K562 (cell line): ENCODE results near the gene ZNF652. TPM values are rescaled to one million over a fixed set of nuclear protein-coding genes. Genes with fewer than 3 reads are reported as not detected.

Source experiments
- CBX2 ChIP-seq: fragments of 200-600 bp; sonication (generic); IDR thresholded peaks from one replicate; pipeline ENCODE4 v1.6.1; 2012; ENCODE audit warnings: mild to moderate bottlenecking, low read length, inconsistent platforms; ENCODE audit not compliant: insufficient read depth, poor library complexity, severe bottlenecking
- CREB3 ChIP-seq: fragments of 450-650 bp; conservative IDR thresholded peaks from 2 replicates; pipeline ENCODE4 v1.6.1; 2016; ENCODE audit warnings: missing genetic modification characterization, low read depth, mild to moderate bottlenecking, missing compliant biosample characterization, moderate library complexity
- CREM ChIP-seq: IDR thresholded peaks from 2 replicates; pipeline ENCODE4 v1.6.1; 2014; ENCODE audit warnings: antibody characterized with exemption, low read depth
- ELK1 ChIP-seq: sonication (generic); formaldehyde crosslinking; IDR thresholded peaks from 2 replicates; pipeline ENCODE4 v1.8.1; 2022; ENCODE audit warnings: missing genetic modification reagents
- FOXK1 ChIP-seq: sonication (generic); formaldehyde crosslinking; IDR thresholded peaks from 2 replicates; pipeline ENCODE4 v1.8.0; 2022; ENCODE audit warnings: missing genetic modification reagents, mild to moderate bottlenecking, borderline replicate concordance
- JUND ChIP-seq, 2 experiments: IDR thresholded peaks; 2 replicates in 1 of 2; 3 replicates in 1 of 2; pipeline ENCODE4 v1.6.1; 2011; ENCODE audit warnings: borderline replicate concordance in 2 of 2, low read depth in 2 of 2, low read length in 2 of 2, improper control_type of control experiment in 1 of 2, missing biosample characterization in 1 of 2, missing genetic modification characterization in 1 of 2, missing genetic modification reagents in 1 of 2
- POLR3A ChIP-seq: IDR thresholded peaks from 2 replicates; pipeline ENCODE4 v1.6.1; 2011; ENCODE audit warnings: borderline replicate concordance, mild to moderate bottlenecking, moderate library complexity; ENCODE audit not compliant: insufficient read length, insufficient read depth; ENCODE audit errors: extremely low read depth
- RBBP5 ChIP-seq: fragments of 200-600 bp; sonication (generic); IDR thresholded peaks from 2 replicates; pipeline ENCODE4 v1.6.1; 2012; ENCODE audit warnings: borderline replicate concordance, mild to moderate bottlenecking, low read length, control low read depth, inconsistent platforms; ENCODE audit not compliant: insufficient read depth, poor library complexity, severe bottlenecking
- SMARCE1 ChIP-seq: fragments of 450-650 bp; IDR thresholded peaks from 2 replicates; pipeline ENCODE4 v1.7.1; 2016; ENCODE audit warnings: mild to moderate bottlenecking
- TRIM25 ChIP-seq: fragments of 450-650 bp; IDR thresholded peaks from 2 replicates; pipeline ENCODE4 v1.7.0; 2016; ENCODE audit warnings: borderline replicate concordance
- ZBTB33 ChIP-seq: sonication (generic); formaldehyde crosslinking; IDR thresholded peaks from 2 replicates; pipeline ENCODE4 v1.8.1; 2023; ENCODE audit warnings: mild to moderate bottlenecking, missing genetic modification reagents
- ZNF143 ChIP-seq: sonication (generic); formaldehyde crosslinking; IDR thresholded peaks from 2 replicates; pipeline ENCODE4 v1.9.0; 2022; ENCODE audit warnings: mild to moderate bottlenecking, missing genetic modification reagents
- ZNF175 ChIP-seq: fragments of 200-800 bp; sonication (Bioruptor generic); IDR thresholded peaks from 2 replicates; pipeline ENCODE4 v1.6.1; 2016; ENCODE audit warnings: low read depth, mild to moderate bottlenecking, missing genetic modification characterization, missing compliant biosample characterization
- ZNF282 ChIP-seq: sonication (generic); formaldehyde crosslinking; IDR thresholded peaks from 2 replicates; pipeline ENCODE4 v1.8.1; 2023; ENCODE audit warnings: missing genetic modification reagents
- ZNF384 ChIP-seq: IDR thresholded peaks from 2 replicates; pipeline ENCODE4 v1.6.1; 2012; ENCODE audit warnings: low read depth, low read length, improper control_type of control experiment
- polyA plus RNA-seq, 8 experiments: library from polyadenylated mRNA; depleted of rRNA in 4 of 8; stranded (reverse) in 5 of 8; unstranded in 3 of 8; fragments of >200 nt; fragmentation: Nextera tagmentation in 2 of 8; fragmentation: Illumina TruSeq in 1 of 8; extraction: Ambion mirVana in 2 of 8; extraction: Trizol in 1 of 8; gene quantifications; 2 replicates each; pipeline versions ENCODE4 v1.2.1 to v1.2.3, GENCODE V29; 2011 to 2014; ENCODE audit warnings: inconsistent platforms in 1 of 8, missing spikeins in 1 of 8
- total RNA-seq, 7 experiments: library from RNA; depleted of rRNA in 6 of 7; stranded (reverse); fragments of >200 nt in 6 of 7; fragmentation: Illumina TruSeq in 2 of 7; extraction: Trizol in 2 of 7; gene quantifications; 2 replicates each; pipeline versions ENCODE4 v1.2.1 to v1.2.3, GENCODE V29; 2011 to 2021; ENCODE audit warnings: low replicate concordance in 1 of 7
- TF ChIP-seq, protein P1 (sequence below): fragments of 200-800 bp; sonication (Bioruptor generic); IDR thresholded peaks from 2 replicates; pipeline ENCODE4 v1.6.1; 2017; ENCODE audit warnings: missing genetic modification characterization, missing compliant biosample characterization
- TF ChIP-seq, protein P2 (sequence below), 2 experiments: fragments of 200-800 bp in 1 of 2; sonication (Bioruptor generic) in 1 of 2; sonication (generic) in 1 of 2; formaldehyde crosslinking in 1 of 2; IDR thresholded peaks in 1 of 2; conservative IDR thresholded peaks in 1 of 2; 2 replicates each; pipeline versions ENCODE4 v1.5.0 to v1.6.1; 2016 to 2020; ENCODE audit warnings: missing compliant biosample characterization in 1 of 2, missing genetic modification characterization in 1 of 2, missing genetic modification reagents in 1 of 2

Gene ZNF652
- total and polyA plus RNA-seq, 9 of the 15 experiments (the other 6 are each of a cell fraction or from before 2014, with no cell fraction given): 5.1 to 15.5 (median 7.8) TPM

DNA sequence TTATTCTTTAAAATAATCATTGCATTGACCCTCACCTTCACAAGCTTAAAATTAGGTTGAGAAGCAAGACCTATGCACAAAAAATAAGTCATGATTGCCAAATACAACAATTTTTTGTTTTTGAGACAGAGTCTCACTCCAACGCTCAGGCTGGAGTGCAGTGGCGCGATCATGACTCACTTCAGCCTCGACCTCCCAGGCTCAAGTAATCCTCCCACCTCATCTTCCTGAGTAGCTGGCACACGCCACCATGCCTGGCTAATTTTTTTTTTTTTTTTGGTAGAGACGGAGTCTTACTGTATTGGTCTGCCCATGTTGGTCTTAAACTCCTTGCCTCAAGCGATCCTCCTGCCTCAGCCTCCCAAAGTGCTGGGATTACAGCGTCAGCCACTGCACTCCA, 24.2 kb downstream of the ZNF652 start (continued):
- no peak for TF ChIP-seq ZNF143 (CRISPR knock-in tag)
- TF ChIP-seq ZBTB33 (CRISPR knock-in tag): peak; percentile 68
- no peak for TF ChIP-seq RBBP5
- TF ChIP-seq, protein P1, sequence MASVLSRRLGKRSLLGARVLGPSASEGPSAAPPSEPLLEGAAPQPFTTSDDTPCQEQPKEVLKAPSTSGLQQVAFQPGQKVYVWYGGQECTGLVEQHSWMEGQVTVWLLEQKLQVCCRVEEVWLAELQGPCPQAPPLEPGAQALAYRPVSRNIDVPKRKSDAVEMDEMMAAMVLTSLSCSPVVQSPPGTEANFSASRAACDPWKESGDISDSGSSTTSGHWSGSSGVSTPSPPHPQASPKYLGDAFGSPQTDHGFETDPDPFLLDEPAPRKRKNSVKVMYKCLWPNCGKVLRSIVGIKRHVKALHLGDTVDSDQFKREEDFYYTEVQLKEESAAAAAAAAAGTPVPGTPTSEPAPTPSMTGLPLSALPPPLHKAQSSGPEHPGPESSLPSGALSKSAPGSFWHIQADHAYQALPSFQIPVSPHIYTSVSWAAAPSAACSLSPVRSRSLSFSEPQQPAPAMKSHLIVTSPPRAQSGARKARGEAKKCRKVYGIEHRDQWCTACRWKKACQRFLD: no peak
- TF ChIP-seq FOXK1 (CRISPR knock-in tag): no peak
- 0 out of 2 replicates have a peak, but pooled peaks have one; percentile 20 for TF ChIP-seq CREM
- TF ChIP-seq POLR3A: no peak
- no peak for TF ChIP-seq ZNF282 (CRISPR knock-in tag)
- TF ChIP-seq ELK1 (CRISPR knock-in tag): no peak
- no peak for TF ChIP-seq CBX2
- peak; percentile 73 for TF ChIP-seq SMARCE1
- TF ChIP-seq CREB3 (tag): no peak
- TF ChIP-seq ZNF384: peak; percentile 33; the same call in 1 of the 2 replicates
- no peak for TF ChIP-seq TRIM25
- no peak for TF ChIP-seq ZNF175
- TF ChIP-seq JUND (IDR thresholded peaks at IDR 0.05; ENCODE audit: borderline replicate concordance, low read depth, low read length): peak; percentile 74
- TF ChIP-seq JUND (tag; IDR thresholded peaks at IDR 0.05; ENCODE audit: borderline replicate concordance, low read depth, low read length): 0 out of 3 replicates have a peak, but pooled peaks have one; percentile 44
- TF ChIP-seq, protein P2, sequence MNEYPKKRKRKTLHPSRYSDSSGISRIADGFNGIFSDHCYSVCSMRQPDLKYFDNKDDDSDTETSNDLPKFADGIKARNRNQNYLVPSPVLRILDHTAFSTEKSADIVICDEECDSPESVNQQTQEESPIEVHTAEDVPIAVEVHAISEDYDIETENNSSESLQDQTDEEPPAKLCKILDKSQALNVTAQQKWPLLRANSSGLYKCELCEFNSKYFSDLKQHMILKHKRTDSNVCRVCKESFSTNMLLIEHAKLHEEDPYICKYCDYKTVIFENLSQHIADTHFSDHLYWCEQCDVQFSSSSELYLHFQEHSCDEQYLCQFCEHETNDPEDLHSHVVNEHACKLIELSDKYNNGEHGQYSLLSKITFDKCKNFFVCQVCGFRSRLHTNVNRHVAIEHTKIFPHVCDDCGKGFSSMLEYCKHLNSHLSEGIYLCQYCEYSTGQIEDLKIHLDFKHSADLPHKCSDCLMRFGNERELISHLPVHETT (CRISPR knock-in tag; conservative IDR thresholded peaks at IDR 0.05 in 1 of 2, IDR thresholded peaks at IDR 0.05 in 1 of 2): no peak
